Measurements from ENCODE around the gene LRRC34. TPM values are rescaled to one million over a fixed set of nuclear protein-coding genes. Genes with fewer than 3 reads are reported as not detected.

LRRC34 gene
- total and polyA plus RNA-seq, 10 of the 15 experiments (the other 5 are each of a cell fraction or from before 2014, with no cell fraction given) = 0.24 to 3.7 (median 1.7) TPM

DNA sequence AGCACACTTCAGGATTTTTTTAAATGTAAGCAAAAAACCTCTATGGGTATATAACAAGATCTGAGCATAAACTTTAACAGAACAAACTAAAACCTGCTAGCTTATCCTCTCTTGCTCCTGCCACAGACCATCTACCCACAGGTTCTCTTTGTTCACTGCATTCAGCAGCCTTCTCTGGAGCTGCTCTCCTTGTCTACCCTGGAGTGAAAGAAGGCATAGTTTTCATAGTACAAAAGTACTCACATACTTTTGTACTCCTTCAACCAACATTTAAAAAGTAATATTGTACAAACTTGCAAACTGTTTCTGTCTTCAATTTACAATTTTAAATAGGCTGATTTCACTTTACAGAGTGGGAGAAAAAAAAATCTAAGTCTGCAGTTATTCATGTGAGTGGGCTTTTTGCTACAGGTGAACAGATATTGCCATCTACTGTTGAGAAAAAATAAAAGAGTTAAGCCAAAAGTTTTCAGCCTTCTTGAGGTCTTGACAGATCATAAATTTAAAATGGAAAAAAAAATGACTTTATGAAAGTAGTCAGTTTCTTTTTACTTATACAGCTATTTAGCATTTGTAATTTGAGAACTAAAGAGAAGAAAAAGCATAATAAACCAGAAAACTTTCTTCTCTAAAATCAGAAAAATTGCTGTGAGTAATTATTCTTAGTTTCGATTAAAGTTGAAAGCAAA is 68.2 kb downstream of the LRRC34 start:
- SMC1A ChIA-PET (ENCODE audit: uncharacterized antibody, unreplicated experiment) = interaction anchor here (1.1 to 2.5 kb wide), 5 partner anchors 15 to 879 kb away, joined by 3 to 12 read pairs (median 3); no protein-coding TSS in a partner anchor
- no peak overlapping the region for H3K9ac ChIP-seq (ENCODE audit: control insufficient read depth, insufficient read depth, low read length)

More for the DNA sequence above, 68.2 kb downstream of the LRRC34 start:
- no peak overlapping the region for H2AFZ ChIP-seq (ENCODE audit: control insufficient read depth, low read depth, low read length)
- no peak overlapping the region for H3K4me2 ChIP-seq (ENCODE audit: control insufficient read depth, insufficient read depth)
- H3K4me1 ChIP-seq (ENCODE audit: control insufficient read depth, insufficient read depth, low read length) = no peaks in the 10 kb centered on the region
- no peaks in the 10 kb centered on the region for H3K36me3 ChIP-seq (ENCODE audit: control insufficient read depth in 2 of 2, insufficient read depth in 2 of 2, low read length in 1 of 2)
- POLR2A ChIA-PET = interaction anchor here (0.5 kb wide), 1 partner anchor 81 kb away, joined by 3 read pairs; no protein-coding TSS in a partner anchor
- BruUV-seq (replicated peaks) = no TSS peak
- no peaks in the 10 kb centered on the region for H3K9me3 ChIP-seq (replicated peaks; ENCODE audit: control insufficient read depth, insufficient read depth, low read length)
- in situ Hi-C loops (cut with MboI) (no loop called here), intact Hi-C loops (cut with micrococcal nuclease; ENCODE audit: unreplicated experiment) (loop anchor here (2.0 to 5.0 kb wide), 2 partner anchors 597 to 880 kb away; no protein-coding TSS in a partner anchor)
- WGBS (ENCODE audit: insufficient coverage, insufficient replicate concordance, low lambda C conversion rate, missing lambda C conversion rate) = 75% methylated on average over 1 of the region's 1 CpG
- no peak overlapping the region for H3K4me3 ChIP-seq
- no peaks in the 10 kb centered on the region for H3K27me3 ChIP-seq (replicated peaks in 1 of 2; ENCODE audit: control insufficient read depth in 2 of 2, insufficient read depth in 2 of 2, low read length in 1 of 2)
- H4K20me1 ChIP-seq (ENCODE audit: control insufficient read depth, insufficient read depth) = no peaks in the 10 kb centered on the region
- TF ChIP-seq RAD21 (IDR thresholded peaks at IDR 0.05; ENCODE audit: insufficient read depth, low read depth, low read length) = peak; percentile 72
- TF ChIP-seq, protein P1, sequence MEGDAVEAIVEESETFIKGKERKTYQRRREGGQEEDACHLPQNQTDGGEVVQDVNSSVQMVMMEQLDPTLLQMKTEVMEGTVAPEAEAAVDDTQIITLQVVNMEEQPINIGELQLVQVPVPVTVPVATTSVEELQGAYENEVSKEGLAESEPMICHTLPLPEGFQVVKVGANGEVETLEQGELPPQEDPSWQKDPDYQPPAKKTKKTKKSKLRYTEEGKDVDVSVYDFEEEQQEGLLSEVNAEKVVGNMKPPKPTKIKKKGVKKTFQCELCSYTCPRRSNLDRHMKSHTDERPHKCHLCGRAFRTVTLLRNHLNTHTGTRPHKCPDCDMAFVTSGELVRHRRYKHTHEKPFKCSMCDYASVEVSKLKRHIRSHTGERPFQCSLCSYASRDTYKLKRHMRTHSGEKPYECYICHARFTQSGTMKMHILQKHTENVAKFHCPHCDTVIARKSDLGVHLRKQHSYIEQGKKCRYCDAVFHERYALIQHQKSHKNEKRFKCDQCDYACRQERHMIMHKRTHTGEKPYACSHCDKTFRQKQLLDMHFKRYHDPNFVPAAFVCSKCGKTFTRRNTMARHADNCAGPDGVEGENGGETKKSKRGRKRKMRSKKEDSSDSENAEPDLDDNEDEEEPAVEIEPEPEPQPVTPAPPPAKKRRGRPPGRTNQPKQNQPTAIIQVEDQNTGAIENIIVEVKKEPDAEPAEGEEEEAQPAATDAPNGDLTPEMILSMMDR (IDR thresholded peaks at IDR 0.05 in 2 of 3, conservative IDR thresholded peaks at IDR 0.05 in 1 of 3; ENCODE audit: control insufficient read depth in 2 of 3, extremely low read depth in 1 of 3, insufficient read depth in 1 of 3, low read depth in 3 of 3, low read length in 3 of 3) = peak in 2 of 3 experiments; percentile 35 to 48; a peak in 3 of 6 replicates
- TF ChIP-seq PAX8 (IDR thresholded peaks at IDR 0.05) = no peak
- TF ChIP-seq, protein P2, sequence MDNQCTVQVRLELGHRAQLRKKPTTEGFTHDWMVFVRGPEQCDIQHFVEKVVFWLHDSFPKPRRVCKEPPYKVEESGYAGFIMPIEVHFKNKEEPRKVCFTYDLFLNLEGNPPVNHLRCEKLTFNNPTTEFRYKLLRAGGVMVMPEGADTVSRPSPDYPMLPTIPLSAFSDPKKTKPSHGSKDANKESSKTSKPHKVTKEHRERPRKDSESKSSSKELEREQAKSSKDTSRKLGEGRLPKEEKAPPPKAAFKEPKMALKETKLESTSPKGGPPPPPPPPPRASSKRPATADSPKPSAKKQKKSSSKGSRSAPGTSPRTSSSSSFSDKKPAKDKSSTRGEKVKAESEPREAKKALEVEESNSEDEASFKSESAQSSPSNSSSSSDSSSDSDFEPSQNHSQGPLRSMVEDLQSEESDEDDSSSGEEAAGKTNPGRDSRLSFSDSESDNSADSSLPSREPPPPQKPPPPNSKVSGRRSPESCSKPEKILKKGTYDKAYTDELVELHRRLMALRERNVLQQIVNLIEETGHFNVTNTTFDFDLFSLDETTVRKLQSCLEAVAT (IDR thresholded peaks at IDR 0.05) = no peak
- peak; percentile 30; the same call in 1 of the 2 replicates for TF ChIP-seq SMC3 (IDR thresholded peaks at IDR 0.05; ENCODE audit: borderline replicate concordance, low read length)
- RAD21 ChIA-PET (ENCODE audit: unreplicated experiment) = interaction anchor here (1.4 to 2.8 kb wide), 3 partner anchors 13 to 879 kb away, joined by 3 to 10 read pairs (median 8); no protein-coding TSS in a partner anchor
- FAIRE-seq (no peak), DNase-seq (ENCODE audit: low read depth, low spot score) (no peak), ATAC-seq (peak; percentile 48; the same call in 2 of the 3 replicates)
- H3K27ac ChIP-seq (ENCODE audit: control insufficient read depth, insufficient read depth) = no peak overlapping the region
- no peaks in the 10 kb centered on the region for H3K79me2 ChIP-seq (ENCODE audit: control insufficient read depth, insufficient read depth, low read length)
- CTCF ChIA-PET = interaction anchor here (1.0 to 4.3 kb wide), 8 partner anchors 18 to 882 kb away, joined by 3 to 36 read pairs (median 4); no protein-coding TSS in a partner anchor

Other genes starting within 250 kb of the LRRC34 start
Only the 7 nearest of the 9 such genes appear.
- not detected in 2 replicates for gene MECOM, start 149.2 kb downstream of the LRRC34 start, total RNA-seq (2014; rRNA removed)
- not detected in 2 replicates for gene MECOM, start 149.2 kb downstream of the LRRC34 start, total RNA-seq (2014; rRNA removed; fragmentation: Illumina TruSeq; extraction: Trizol)
- 0.03 and 0.13 TPM in 2 replicates for gene MECOM, start 149.2 kb downstream of the LRRC34 start, total RNA-seq (2021)
- gene MECOM, start 149.2 kb downstream of the LRRC34 start, polyA plus RNA-seq (2011; rRNA removed) = not detected in 2 replicates
- gene MECOM, start 149.2 kb downstream of the LRRC34 start, polyA plus RNA-seq (2014; fragmentation: Illumina TruSeq; extraction: Trizol) = not detected in 2 replicates
- not detected for gene MECOM, start 149.2 kb downstream of the LRRC34 start, polyA plus RNA-seq (2014; fragmentation: Nextera tagmentation; extraction: Ambion mirVana)
- not detected in 2 replicates for gene MECOM, start 149.2 kb downstream of the LRRC34 start, polyA plus RNA-seq (2014; rRNA removed)
- gene MECOM, start 149.2 kb downstream of the LRRC34 start, polyA plus RNA-seq (2016; fragmentation: Nextera tagmentation; extraction: Ambion mirVana) = not detected
- 119 and 125 TPM in 2 replicates for gene TERC, start 47.8 kb downstream of the LRRC34 start, total RNA-seq (2014; rRNA removed)
- gene TERC, start 47.8 kb downstream of the LRRC34 start, total RNA-seq (2014; rRNA removed; fragmentation: Illumina TruSeq; extraction: Trizol) = 15.0 and 18.3 TPM in 2 replicates
- gene TERC, start 47.8 kb downstream of the LRRC34 start, total RNA-seq (2021) = 11.1 and 13.7 TPM in 2 replicates
- 0.43 TPM in 1 of 2 replicates, not detected in the other for gene TERC, start 47.8 kb downstream of the LRRC34 start, polyA plus RNA-seq (2011; rRNA removed)
- gene TERC, start 47.8 kb downstream of the LRRC34 start, polyA plus RNA-seq (2014; fragmentation: Illumina TruSeq; extraction: Trizol) = not detected in 2 replicates
- not detected for gene TERC, start 47.8 kb downstream of the LRRC34 start, polyA plus RNA-seq (2014; fragmentation: Nextera tagmentation; extraction: Ambion mirVana)
- 0.62 TPM in 1 of 2 replicates, not detected in the other for gene TERC, start 47.8 kb downstream of the LRRC34 start, polyA plus RNA-seq (2014; rRNA removed)
- 1 to 10 TPM in 1 of 2 experiments, under 1 TPM in 1; 0.59 to 1.3 TPM for gene TERC, start 47.8 kb downstream of the LRRC34 start, polyA plus RNA-seq (2016; fragmentation: Nextera tagmentation; extraction: Ambion mirVana)
- 0.11 TPM in 1 of 2 replicates, not detected in the other for gene ACTRT3, start 43.3 kb downstream of the LRRC34 start, total RNA-seq (2014; rRNA removed)
- gene ACTRT3, start 43.3 kb downstream of the LRRC34 start, total RNA-seq (2014; rRNA removed; fragmentation: Illumina TruSeq; extraction: Trizol) = 0.09 and 0.14 TPM in 2 replicates
- gene ACTRT3, start 43.3 kb downstream of the LRRC34 start, total RNA-seq (2021) = 0.11 and 0.31 TPM in 2 replicates
- 0.04 and 0.05 TPM in 2 replicates for gene ACTRT3, start 43.3 kb downstream of the LRRC34 start, polyA plus RNA-seq (2011; rRNA removed)
- 0.09 and 0.14 TPM in 2 replicates for gene ACTRT3, start 43.3 kb downstream of the LRRC34 start, polyA plus RNA-seq (2014; fragmentation: Illumina TruSeq; extraction: Trizol)
- gene ACTRT3, start 43.3 kb downstream of the LRRC34 start, polyA plus RNA-seq (2014; fragmentation: Nextera tagmentation; extraction: Ambion mirVana) = under 1 TPM in 1 of 2 experiments, not detected in 1; 0.02 TPM
- 0.15 and 0.22 TPM in 2 replicates for gene ACTRT3, start 43.3 kb downstream of the LRRC34 start, polyA plus RNA-seq (2014; rRNA removed)
- gene ACTRT3, start 43.3 kb downstream of the LRRC34 start, polyA plus RNA-seq (2016; fragmentation: Nextera tagmentation; extraction: Ambion mirVana) = under 1 TPM; 0.24 to 0.58 TPM
- gene MYNN, start 39.5 kb downstream of the LRRC34 start, total RNA-seq (2014; rRNA removed) = 11.4 and 13.8 TPM in 2 replicates
- 14.1 and 16.7 TPM in 2 replicates for gene MYNN, start 39.5 kb downstream of the LRRC34 start, total RNA-seq (2014; rRNA removed; fragmentation: Illumina TruSeq; extraction: Trizol)
- 9.9 and 11.7 TPM in 2 replicates for gene MYNN, start 39.5 kb downstream of the LRRC34 start, total RNA-seq (2021)
- gene MYNN, start 39.5 kb downstream of the LRRC34 start, polyA plus RNA-seq (2011; rRNA removed) = 20.5 and 29.9 TPM in 2 replicates
- 13.9 and 19.5 TPM in 2 replicates for gene MYNN, start 39.5 kb downstream of the LRRC34 start, polyA plus RNA-seq (2014; fragmentation: Illumina TruSeq; extraction: Trizol)
- gene MYNN, start 39.5 kb downstream of the LRRC34 start, polyA plus RNA-seq (2014; fragmentation: Nextera tagmentation; extraction: Ambion mirVana) = 10 to 100 TPM; 14.9 to 16.7 TPM
- 8.8 and 9.6 TPM in 2 replicates for gene MYNN, start 39.5 kb downstream of the LRRC34 start, polyA plus RNA-seq (2014; rRNA removed)
- 10 to 100 TPM; 18.3 to 18.8 TPM for gene MYNN, start 39.5 kb downstream of the LRRC34 start, polyA plus RNA-seq (2016; fragmentation: Nextera tagmentation; extraction: Ambion mirVana)
- gene LRRIQ4, start within 50 bp of the LRRC34 start, total RNA-seq (2014; rRNA removed) = 0.06 and 0.22 TPM in 2 replicates
- gene LRRIQ4, start within 50 bp of the LRRC34 start, total RNA-seq (2014; rRNA removed; fragmentation: Illumina TruSeq; extraction: Trizol) = 0.09 and 0.13 TPM in 2 replicates
- gene LRRIQ4, start within 50 bp of the LRRC34 start, total RNA-seq (2021) = 0.15 and 0.21 TPM in 2 replicates
- 0.04 TPM in 1 of 2 replicates, not detected in the other for gene LRRIQ4, start within 50 bp of the LRRC34 start, polyA plus RNA-seq (2011; rRNA removed)
- gene LRRIQ4, start within 50 bp of the LRRC34 start, polyA plus RNA-seq (2014; fragmentation: Illumina TruSeq; extraction: Trizol) = 0.12 TPM in 1 of 2 replicates, not detected in the other
- not detected for gene LRRIQ4, start within 50 bp of the LRRC34 start, polyA plus RNA-seq (2014; fragmentation: Nextera tagmentation; extraction: Ambion mirVana)
- gene LRRIQ4, start within 50 bp of the LRRC34 start, polyA plus RNA-seq (2014; rRNA removed) = 0.14 TPM in 1 of 2 replicates, not detected in the other
- under 1 TPM; 0.20 to 0.21 TPM for gene LRRIQ4, start within 50 bp of the LRRC34 start, polyA plus RNA-seq (2016; fragmentation: Nextera tagmentation; extraction: Ambion mirVana)
- gene LRRC31, start 57.0 kb upstream of the LRRC34 start, total RNA-seq (2014; rRNA removed) = 0.11 TPM in 1 of 2 replicates, not detected in the other
- gene LRRC31, start 57.0 kb upstream of the LRRC34 start, total RNA-seq (2014; rRNA removed; fragmentation: Illumina TruSeq; extraction: Trizol) = not detected in 2 replicates
- not detected in 2 replicates for gene LRRC31, start 57.0 kb upstream of the LRRC34 start, total RNA-seq (2021)
- gene LRRC31, start 57.0 kb upstream of the LRRC34 start, polyA plus RNA-seq (2011; rRNA removed) = not detected in 2 replicates
- gene LRRC31, start 57.0 kb upstream of the LRRC34 start, polyA plus RNA-seq (2014; fragmentation: Illumina TruSeq; extraction: Trizol) = 0.06 TPM in 1 of 2 replicates, not detected in the other
- gene LRRC31, start 57.0 kb upstream of the LRRC34 start, polyA plus RNA-seq (2014; fragmentation: Nextera tagmentation; extraction: Ambion mirVana) = under 1 TPM; 0.04 to 0.06 TPM
- not detected in 2 replicates for gene LRRC31, start 57.0 kb upstream of the LRRC34 start, polyA plus RNA-seq (2014; rRNA removed)
- not detected for gene LRRC31, start 57.0 kb upstream of the LRRC34 start, polyA plus RNA-seq (2016; fragmentation: Nextera tagmentation; extraction: Ambion mirVana)
- gene SAMD7, start 98.7 kb upstream of the LRRC34 start, total RNA-seq (2014; rRNA removed) = 0.11 TPM in 1 of 2 replicates, not detected in the other
- gene SAMD7, start 98.7 kb upstream of the LRRC34 start, total RNA-seq (2014; rRNA removed; fragmentation: Illumina TruSeq; extraction: Trizol) = 0.04 and 0.05 TPM in 2 replicates
- not detected in 2 replicates for gene SAMD7, start 98.7 kb upstream of the LRRC34 start, total RNA-seq (2021)
- not detected in 2 replicates for gene SAMD7, start 98.7 kb upstream of the LRRC34 start, polyA plus RNA-seq (2011; rRNA removed)
- 0.07 TPM in 1 of 2 replicates, not detected in the other for gene SAMD7, start 98.7 kb upstream of the LRRC34 start, polyA plus RNA-seq (2014; fragmentation: Illumina TruSeq; extraction: Trizol)
- under 1 TPM; 0.04 to 0.11 TPM for gene SAMD7, start 98.7 kb upstream of the LRRC34 start, polyA plus RNA-seq (2014; fragmentation: Nextera tagmentation; extraction: Ambion mirVana)
- gene SAMD7, start 98.7 kb upstream of the LRRC34 start, polyA plus RNA-seq (2014; rRNA removed) = 0.03 and 0.10 TPM in 2 replicates
- gene SAMD7, start 98.7 kb upstream of the LRRC34 start, polyA plus RNA-seq (2016; fragmentation: Nextera tagmentation; extraction: Ambion mirVana) = under 1 TPM in 1 of 2 experiments, not detected in 1; 0.11 TPM